Omental fat pad (tissue), 4 donors: ENCODE data around the gene IFT88. TPM values are rescaled to one million over a fixed set of nuclear protein-coding genes. Genes with fewer than 3 reads are reported as not detected.

Experiments
- ATAC-seq: fragments of 150-250 bp; one replicate; pipeline ENCODE4 v1.9.1; 2016; ENCODE audit warnings: mild to moderate bottlenecking, moderate library complexity; ENCODE audit not compliant: low FRiP score
- DNase-seq: peaks from one replicate; pipeline ENCODE4 v3.0.0-alpha.2; 2019; ENCODE audit warnings: low spot score
- total RNA-seq, 4 donors: library from RNA; depleted of rRNA; stranded (reverse); fragments of >200 nt; gene quantifications; one replicate each; pipeline ENCODE4 v1.1.0, GENCODE V29; 2016
- TF ChIP-seq, protein P1 (sequence below), 3 donors: fragments of 450-650 bp; IDR thresholded peaks; one replicate each; pipeline ENCODE4 v1.5.1; 2016 to 2017; ENCODE audit warnings: antibody characterized with exemption in 3 of 3, mild to moderate bottlenecking in 3 of 3, moderate library complexity in 2 of 3

IFT88 gene
- total RNA-seq, 4 donors from 2014 or later, result 9.2 to 14.2 (median 11.3) TPM

DNA sequence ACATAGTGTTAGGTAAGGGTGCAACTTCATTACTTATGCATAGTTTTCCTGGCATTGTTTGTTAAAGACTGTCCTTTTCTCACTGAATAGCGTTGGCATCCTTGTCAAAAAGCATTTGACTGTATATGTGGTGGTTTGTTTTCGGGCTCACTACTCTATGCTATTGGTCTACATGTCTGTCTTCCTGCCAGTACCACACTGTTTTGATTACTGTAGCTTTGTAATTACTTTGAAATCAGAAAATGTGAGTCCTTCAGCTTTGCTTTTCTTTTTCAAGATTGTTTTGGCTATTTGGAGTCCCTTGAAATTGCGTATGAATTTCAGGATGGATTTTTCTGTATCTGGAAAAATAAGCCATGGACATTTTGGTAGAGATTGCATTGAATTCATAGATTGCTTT lies 56.0 kb downstream of the IFT88 start:
- DNase-seq (no peak), ATAC-seq (no peak)
- TF ChIP-seq, protein P1, sequence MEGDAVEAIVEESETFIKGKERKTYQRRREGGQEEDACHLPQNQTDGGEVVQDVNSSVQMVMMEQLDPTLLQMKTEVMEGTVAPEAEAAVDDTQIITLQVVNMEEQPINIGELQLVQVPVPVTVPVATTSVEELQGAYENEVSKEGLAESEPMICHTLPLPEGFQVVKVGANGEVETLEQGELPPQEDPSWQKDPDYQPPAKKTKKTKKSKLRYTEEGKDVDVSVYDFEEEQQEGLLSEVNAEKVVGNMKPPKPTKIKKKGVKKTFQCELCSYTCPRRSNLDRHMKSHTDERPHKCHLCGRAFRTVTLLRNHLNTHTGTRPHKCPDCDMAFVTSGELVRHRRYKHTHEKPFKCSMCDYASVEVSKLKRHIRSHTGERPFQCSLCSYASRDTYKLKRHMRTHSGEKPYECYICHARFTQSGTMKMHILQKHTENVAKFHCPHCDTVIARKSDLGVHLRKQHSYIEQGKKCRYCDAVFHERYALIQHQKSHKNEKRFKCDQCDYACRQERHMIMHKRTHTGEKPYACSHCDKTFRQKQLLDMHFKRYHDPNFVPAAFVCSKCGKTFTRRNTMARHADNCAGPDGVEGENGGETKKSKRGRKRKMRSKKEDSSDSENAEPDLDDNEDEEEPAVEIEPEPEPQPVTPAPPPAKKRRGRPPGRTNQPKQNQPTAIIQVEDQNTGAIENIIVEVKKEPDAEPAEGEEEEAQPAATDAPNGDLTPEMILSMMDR (IDR thresholded peaks at IDR 0.05), result no peak

GRCh38 chr13:20624213-20624612 lies 57.3 kb downstream of the IFT88 start:
- ATAC-seq (no peak), DNase-seq (no peak)
- TF ChIP-seq, protein P1 (IDR thresholded peaks at IDR 0.05), result no peak

DNA sequence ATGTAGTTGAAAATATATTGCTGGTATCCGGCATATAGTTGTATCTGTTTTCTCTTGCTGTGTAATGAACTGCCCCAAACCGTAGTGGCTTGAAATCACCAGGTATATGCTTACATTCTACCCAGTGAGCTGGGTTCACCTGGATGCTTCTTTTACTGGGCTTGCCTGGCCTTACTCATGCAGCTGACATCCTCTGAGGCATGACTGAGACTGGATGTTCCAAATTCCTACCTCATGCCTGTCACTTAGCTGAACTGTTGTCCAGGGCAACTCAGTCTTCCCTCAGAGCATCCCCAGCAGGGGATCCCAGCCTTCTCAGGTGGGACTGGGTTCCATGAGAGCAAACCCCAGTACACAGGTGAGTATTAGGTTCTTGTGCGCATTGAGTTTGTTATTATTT lies 66.8 kb downstream of the IFT88 start:
- no peak for DNase-seq
- TF ChIP-seq, protein P1 (IDR thresholded peaks at IDR 0.05), result no peak
- no peak for ATAC-seq

- ATAC-seq (no peak), DNase-seq (no peak)
- TF ChIP-seq, protein P1 (IDR thresholded peaks at IDR 0.05), result no peak
Measured at GRCh38 chr13:20636079-20636478, 69.1 kb downstream of the IFT88 start.

DNA sequence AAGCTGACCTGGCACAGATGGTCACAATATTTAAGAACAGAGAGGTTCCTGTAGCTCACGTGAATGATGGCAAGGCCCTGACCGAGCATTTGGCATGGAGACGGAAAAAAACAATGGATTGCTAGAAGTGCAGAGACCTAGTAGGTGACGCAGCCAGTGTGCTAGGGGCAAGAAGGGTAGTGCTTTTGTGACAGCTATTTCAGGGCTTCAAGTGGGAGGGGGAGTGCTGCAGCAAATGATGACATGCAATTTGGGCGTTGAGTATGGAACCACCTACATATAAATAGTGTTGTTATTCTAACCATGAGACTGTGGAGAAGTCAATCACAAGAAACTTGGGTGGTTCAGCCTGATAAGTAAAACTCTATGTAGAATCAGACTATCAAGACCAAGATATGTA lies 70.9 kb downstream of the IFT88 start:
- no peak for DNase-seq
- ATAC-seq, result no peak
- TF ChIP-seq, protein P1 (IDR thresholded peaks at IDR 0.05), result no peak

GRCh38 chr13:20647758-20648157 lies 80.8 kb downstream of the IFT88 start:
- DNase-seq (no peak), ATAC-seq (no peak)
- TF ChIP-seq, protein P1 (IDR thresholded peaks at IDR 0.05), result no peak

GRCh38 chr13:20652946-20653345 lies 86.0 kb downstream of the IFT88 start:
- ATAC-seq, result no peak
- DNase-seq, result no peak
- TF ChIP-seq, protein P1 (IDR thresholded peaks at IDR 0.05), result no peak
